GM13976 (cell line): ENCODE data around the gene DAP.
A peak's percentile ranks its signal among the peaks of the same experiment; 100 is the strongest.
"Not testable (repeated sequence)": the region's sequence is repeated elsewhere in the genome, so short reads cannot be mapped to it uniquely, and the experiment has no call there.

Experiments
- DNase-seq: peaks from one replicate; pipeline ENCODE4 v3.0.0; 2012; ENCODE audit warnings: low spot score
- in situ Hi-C: fragments of 300-500 bp; cut with MboI; formaldehyde crosslinking; loops from one replicate; pipeline ENCODE4 v1.12.0; 2022; ENCODE audit warnings: low sequenced_read_pairs, mixed read lengths, inconsistent platforms; ENCODE audit not compliant: unreplicated experiment
- TF ChIP-seq, protein P1 (sequence below): IDR thresholded peaks from 2 replicates; pipeline ENCODE4 v1.5.1; 2012; ENCODE audit warnings: borderline replicate concordance, mild to moderate bottlenecking; ENCODE audit not compliant: insufficient read depth; ENCODE audit errors: extremely low read depth, missing control alignments, control extremely low read depth

DAP gene

DNA sequence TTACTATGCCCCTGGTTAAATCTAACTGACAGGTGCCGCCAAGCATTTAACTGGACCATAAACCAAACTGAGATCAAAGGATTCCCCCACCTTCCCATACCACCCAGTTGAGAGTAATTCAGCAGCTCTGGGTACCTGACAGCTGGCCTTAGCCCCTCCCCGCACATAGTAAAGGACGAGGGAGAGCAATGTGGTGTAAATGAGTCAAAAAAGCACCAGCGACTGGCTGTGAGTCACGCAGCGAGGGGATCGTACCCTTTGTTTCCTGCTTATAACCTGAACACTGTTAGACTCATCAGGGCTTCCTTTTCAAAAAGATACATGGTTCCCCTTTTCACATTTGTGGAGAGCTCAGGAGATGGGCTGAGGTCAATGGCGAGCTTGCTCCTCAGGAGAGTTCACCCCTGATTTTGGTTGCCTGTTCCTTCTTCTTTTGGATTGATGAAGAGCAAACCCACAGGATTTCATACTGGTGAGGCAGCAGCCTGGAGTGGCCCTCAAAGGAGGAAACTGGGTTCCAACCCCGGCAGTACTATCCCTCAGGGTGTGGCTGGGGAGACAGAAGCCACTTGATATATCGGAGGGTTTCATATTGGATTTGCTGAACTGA is 125.7 kb downstream of the DAP start:
- TF ChIP-seq, protein P1, sequence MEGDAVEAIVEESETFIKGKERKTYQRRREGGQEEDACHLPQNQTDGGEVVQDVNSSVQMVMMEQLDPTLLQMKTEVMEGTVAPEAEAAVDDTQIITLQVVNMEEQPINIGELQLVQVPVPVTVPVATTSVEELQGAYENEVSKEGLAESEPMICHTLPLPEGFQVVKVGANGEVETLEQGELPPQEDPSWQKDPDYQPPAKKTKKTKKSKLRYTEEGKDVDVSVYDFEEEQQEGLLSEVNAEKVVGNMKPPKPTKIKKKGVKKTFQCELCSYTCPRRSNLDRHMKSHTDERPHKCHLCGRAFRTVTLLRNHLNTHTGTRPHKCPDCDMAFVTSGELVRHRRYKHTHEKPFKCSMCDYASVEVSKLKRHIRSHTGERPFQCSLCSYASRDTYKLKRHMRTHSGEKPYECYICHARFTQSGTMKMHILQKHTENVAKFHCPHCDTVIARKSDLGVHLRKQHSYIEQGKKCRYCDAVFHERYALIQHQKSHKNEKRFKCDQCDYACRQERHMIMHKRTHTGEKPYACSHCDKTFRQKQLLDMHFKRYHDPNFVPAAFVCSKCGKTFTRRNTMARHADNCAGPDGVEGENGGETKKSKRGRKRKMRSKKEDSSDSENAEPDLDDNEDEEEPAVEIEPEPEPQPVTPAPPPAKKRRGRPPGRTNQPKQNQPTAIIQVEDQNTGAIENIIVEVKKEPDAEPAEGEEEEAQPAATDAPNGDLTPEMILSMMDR = no peak
- DNase-seq = peak; percentile 87
- in situ Hi-C loops = no loop called here

DNA sequence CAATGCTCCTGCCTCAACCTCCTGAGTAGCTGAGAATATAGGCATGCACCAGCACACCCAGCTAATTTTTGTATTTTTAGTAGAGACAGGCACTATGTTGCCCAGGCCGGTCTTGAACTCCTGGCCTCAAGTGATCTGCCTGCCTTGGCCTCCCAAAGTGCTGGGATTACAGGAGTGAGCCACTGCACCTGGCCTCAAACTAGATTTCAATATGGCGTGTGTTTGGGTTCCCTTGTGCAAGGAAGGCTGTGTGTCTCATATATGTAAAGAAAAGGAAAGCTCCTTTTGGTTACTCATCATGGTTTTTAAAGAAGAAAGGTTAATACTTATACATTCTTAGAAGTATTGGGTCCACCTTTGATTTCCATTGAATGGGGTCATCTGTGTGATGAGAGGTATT is 126.5 kb downstream of the DAP start:
- in situ Hi-C loops = no loop called here
- no peak for DNase-seq
- TF ChIP-seq, protein P1 = no peak

DNA sequence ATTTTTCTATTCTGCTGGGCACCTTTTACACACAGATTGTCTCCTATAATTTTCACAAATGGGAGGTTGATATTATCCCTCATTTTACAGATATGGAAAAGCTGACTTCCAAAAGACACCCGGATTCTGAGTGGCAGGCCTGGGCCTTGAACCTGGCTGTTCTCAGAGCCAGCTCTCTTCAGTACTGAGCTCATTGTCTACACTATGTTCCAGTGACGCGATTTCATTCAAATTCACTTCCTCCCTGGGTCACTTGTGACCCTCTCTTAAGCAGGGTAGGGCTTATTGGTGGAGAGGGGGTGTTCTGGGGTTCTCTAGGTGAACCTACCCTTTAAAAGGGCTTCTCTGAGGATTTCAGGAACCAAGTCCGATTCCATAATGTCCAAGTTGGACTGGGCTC is 127.0 kb downstream of the DAP start:
- no peak for DNase-seq
- TF ChIP-seq, protein P1 = no peak
- in situ Hi-C loops = no loop called here

DNA sequence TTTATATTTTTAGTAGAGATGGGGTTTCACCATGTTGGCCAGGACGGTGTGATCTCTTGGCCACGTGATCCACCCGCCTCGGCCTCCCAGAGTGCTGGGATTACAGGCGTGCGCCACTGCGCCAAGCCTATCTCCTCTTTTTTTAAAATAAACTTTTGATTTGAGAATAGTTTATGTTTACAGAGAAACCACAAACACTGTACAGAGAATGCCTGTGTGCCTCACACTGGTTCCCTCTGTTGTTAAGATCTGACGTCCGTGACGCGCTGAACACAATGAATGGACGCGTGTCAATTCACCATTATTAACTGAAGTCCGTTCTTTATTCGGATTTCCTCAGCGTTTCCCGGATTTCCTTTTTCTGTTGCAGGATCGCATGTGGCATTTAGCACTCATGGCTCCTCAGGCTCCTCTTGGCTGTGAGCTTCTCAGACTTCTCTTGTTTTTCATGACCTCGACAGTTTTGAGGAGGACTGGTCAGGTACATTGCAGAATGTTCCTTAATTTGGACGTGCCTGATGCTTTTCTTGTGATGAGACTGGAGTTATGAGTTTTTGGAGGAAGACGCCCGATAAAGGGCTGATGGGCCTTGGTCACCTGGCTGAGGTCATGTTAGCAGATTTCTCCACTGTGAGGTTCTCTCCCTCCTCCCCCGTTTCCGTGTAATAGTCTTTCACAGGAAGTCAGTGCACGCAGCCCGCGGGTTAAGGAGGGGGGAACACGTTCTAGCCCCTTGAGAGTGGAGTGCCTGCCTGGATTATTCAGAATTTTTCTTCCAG is 127.6 kb downstream of the DAP start:
- TF ChIP-seq, protein P1 = no peak
- in situ Hi-C loops = no loop called here
- DNase-seq = no peak

DNA sequence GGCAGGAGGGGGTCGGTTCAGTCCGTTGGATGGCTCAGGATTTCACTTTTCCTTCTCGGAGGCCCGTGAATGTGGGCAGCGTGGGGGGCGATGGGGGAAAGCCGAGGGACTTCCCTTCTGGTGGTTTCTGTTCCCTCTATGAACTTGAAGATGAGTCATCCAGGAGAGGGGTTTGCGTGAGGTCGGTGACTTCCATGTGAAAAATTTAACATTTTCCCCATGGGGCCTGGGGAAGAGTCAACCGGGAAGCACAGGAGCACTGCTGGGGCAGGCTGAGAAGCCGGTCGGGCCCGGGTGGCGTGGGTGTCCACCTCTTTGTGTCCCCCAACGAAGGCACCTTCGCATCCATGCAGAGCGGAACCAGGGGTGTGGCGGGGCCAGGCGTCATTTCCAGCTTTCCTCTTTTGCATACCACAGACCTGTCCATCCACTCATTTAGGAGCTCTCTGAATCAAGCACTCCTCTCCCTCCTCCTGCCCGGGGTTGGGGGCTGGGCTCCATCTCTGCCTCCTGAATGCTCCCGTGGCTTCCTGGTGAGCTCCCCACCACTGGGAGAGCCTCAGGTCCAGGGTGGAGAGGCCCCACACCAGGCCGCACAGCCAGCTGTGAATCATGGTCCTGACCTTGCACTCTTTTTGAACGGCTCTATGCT is 128.8 kb downstream of the DAP start:
- TF ChIP-seq, protein P1 = no peak
- DNase-seq = peak; percentile 78
- in situ Hi-C loops = no loop called here

DNA sequence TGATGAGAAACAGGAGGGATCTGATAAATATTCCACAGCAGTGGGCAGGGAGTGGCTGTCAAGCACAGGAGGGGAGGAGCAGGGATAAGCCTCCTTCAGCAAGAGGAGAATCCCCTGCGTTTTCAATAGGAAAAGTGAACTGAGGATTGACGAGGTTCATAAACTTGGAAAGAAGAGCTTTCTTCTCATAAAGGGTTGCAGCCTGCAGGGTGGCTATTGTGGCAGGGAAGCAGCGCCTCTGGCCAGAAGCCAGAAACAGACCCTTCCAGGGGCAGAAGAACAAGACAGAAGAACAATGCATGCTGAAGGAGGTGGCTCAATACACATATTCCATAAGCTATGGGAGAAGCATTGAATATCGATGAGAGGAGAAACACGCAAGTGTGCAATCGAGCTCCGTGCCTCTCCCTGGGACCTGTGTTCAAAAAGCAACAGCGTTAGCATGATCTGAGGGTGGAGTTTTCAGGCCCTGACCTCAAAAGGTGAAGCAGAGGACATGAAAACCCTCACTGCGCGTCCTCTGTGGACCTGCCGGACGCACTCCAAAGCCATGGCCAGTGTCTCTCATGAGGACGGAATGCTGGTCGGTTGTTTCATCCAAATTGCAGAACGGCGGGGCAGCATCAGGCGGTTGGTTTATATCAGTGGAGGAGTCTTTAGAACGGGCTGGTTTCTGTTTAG is 129.6 kb downstream of the DAP start:
- in situ Hi-C loops = no loop called here
- no peak for DNase-seq
- TF ChIP-seq, protein P1 = no peak

DNA sequence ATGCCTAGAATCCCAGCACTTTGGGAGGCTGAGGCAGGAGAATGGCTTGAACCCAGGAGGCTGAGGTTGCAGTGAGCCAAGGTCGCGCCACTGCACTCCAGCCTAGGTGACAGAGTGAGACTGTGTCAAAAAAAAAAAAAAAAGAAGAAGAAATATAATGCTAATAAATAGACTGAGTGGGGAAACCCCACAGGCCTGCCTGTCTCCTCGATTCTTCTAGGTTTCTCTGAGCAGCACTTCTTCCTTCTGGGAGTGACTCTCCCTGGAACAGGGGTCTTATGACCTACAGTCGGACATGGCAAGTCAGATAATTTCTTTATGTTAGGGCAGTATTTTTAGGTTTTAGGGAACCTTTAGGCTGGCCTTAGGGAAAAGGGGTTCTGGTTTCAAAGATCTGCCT is 130.3 kb downstream of the DAP start:
- in situ Hi-C loops, DNase-seq: not testable (repeated sequence)
